Umbilical cord (tissue), 2 donors: ENCODE results near the gene ETFA. TPM values are rescaled to one million over a fixed set of nuclear protein-coding genes. Genes with fewer than 3 reads are reported as not detected.

ENCODE experiments used
- DNase-seq: peaks from one replicate; pipeline ENCODE4 v3.0.0-alpha.2; 2015; ENCODE audit warnings: low spot score
- total RNA-seq: library from RNA; depleted of rRNA; stranded (reverse); fragments of >200 nt; gene quantifications from one replicate; pipeline ENCODE4 v1.2.3, GENCODE V29; 2014; ENCODE audit warnings: low replicate concordance; ENCODE audit not compliant: insufficient read depth

ETFA gene
- total RNA-seq, 1 donor from 2014 or later = 64.5 TPM

- DNase-seq = no peak
These were observed 134.7 kb downstream of the ETFA start for GRCh38 chr15:76176487-76177085.

DNA sequence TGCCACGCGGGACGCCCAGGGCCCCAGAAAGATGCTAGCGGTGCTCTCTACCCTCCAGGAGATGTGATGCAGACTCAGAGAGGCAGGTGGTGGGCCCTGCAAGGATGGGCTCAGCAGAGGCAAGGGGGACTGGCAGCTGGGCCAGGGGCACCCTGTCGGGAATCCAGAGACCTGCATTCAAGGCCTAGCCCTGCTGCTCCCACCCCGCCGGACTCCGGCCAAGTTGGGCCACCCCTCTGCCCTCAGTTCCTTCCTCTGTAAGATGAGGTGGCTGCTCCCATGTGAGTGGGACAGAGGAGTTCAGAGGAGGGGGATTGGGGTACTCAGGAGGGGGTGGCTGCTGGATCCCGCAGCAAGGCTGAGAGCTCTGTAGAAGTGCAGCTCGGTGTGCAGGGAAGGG is 135.2 kb downstream of the ETFA start:
- DNase-seq = no peak

- no peak for DNase-seq
These were observed 135.8 kb downstream of the ETFA start for GRCh38 chr15:76175442-76175841.

DNA sequence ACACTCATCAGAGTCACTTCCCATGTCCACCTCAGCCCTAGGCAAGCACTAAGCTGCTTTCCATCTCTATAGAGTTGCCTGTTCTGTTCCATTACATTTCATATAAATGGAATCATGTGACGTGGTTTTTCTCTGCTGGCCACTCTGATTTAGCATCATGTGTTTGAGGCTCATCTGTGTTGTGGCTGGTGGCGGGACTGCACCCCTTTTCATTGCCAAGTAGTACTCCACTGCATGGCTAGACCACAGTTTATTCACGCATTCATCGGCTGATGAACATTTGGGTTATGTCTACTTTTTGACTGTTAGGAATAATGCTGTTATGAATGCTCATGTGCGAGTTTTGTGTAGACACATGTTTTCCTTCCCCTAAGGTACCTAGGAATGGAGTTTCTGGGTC is 136.6 kb downstream of the ETFA start:
- no peak for DNase-seq

- no peak for DNase-seq
These were observed 137.9 kb downstream of the ETFA start for GRCh38 chr15:76173317-76173834.

GRCh38 chr15:76172782-76173181 is 138.5 kb downstream of the ETFA start:
- DNase-seq = no peak

GRCh38 chr15:76169911-76170800 is 141.1 kb downstream of the ETFA start:
- peak; percentile 44 for DNase-seq

- no peak for DNase-seq
These were observed 142.3 kb downstream of the ETFA start for GRCh38 chr15:76169018-76169417.

- peak; percentile 37 for DNase-seq
These were observed 142.9 kb downstream of the ETFA start for GRCh38 chr15:76168237-76168984.

DNA sequence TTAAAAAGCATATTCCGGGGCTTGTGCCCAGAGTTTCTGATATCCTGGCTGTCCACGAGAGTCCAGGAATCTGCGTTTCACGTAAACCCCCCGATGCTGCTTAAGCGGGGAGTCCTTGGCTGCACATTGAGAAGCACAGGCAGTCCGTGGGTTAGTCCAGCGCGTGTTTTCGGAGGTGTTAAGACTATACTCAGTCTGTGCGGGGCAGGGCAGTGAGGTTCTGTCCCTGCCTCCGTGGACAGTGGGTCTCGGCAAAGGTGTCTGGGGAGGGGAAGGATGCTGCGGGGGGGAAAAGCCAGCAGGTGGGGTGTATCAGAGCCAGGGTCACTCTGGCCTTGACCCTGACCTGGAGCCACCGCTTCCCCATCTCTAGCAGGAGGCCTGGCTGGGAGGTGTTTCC is 145.3 kb downstream of the ETFA start:
- DNase-seq = no peak

Other genes with a start within 250 kb of the ETFA start
- gene ISL2, start 25.3 kb upstream of the ETFA start, total RNA-seq = not detected